H1 (cell line): Measurements from ENCODE around the gene ZNF830.

Experiments used
- CBX5 ChIP-seq: fragments of 300-800, 300-1000 bp; sonication (generic); IDR thresholded peaks from 2 replicates; pipeline ENCODE4 v1.7.1; 2016; ENCODE audit warnings: antibody characterized with exemption, low read length, low read depth
- CBX8 ChIP-seq: fragments of 300-800, 300-1000 bp; sonication (generic); IDR thresholded peaks from 2 replicates; pipeline ENCODE4 v1.7.1; 2016; ENCODE audit warnings: low read depth, low read length, borderline replicate concordance
- CEBPB ChIP-seq: IDR thresholded peaks from 2 replicates; pipeline ENCODE4 v1.6.1; 2012; ENCODE audit warnings: low read depth, low read length
- EZH2 ChIP-seq: fragments of 200-600 bp; sonication (generic); IDR thresholded peaks from 2 replicates; pipeline ENCODE4 v1.7.1; 2012; ENCODE audit warnings: low read depth, mild to moderate bottlenecking, moderate library complexity, low read length, inconsistent platforms; ENCODE audit not compliant: severe bottlenecking
- FOSL1 ChIP-seq: IDR thresholded peaks from 2 replicates; pipeline ENCODE4 v1.6.1; 2011; ENCODE audit warnings: mild to moderate bottlenecking, low read depth, low read length, moderate library complexity; ENCODE audit not compliant: insufficient read depth
- JUND ChIP-seq: IDR thresholded peaks from 2 replicates; pipeline ENCODE4 v1.6.1; 2011; ENCODE audit warnings: mild to moderate bottlenecking, improper control_type of control experiment, low read length
- POLR2A ChIP-seq, 2 experiments: IDR thresholded peaks; 1 replicate in 1 of 2; 2 replicates in 1 of 2; pipeline ENCODE4 v1.6.1; 2011; ENCODE audit warnings: low read depth in 2 of 2, low read length in 2 of 2, mild to moderate bottlenecking in 2 of 2; ENCODE audit errors: control extremely low read depth in 1 of 2
- SRF ChIP-seq: IDR thresholded peaks from 2 replicates; pipeline ENCODE4 v1.6.1; 2011; ENCODE audit warnings: mild to moderate bottlenecking, low read depth, low read length, moderate library complexity
- TCF12 ChIP-seq: IDR thresholded peaks from 2 replicates; pipeline ENCODE4 v1.6.1; 2011; ENCODE audit warnings: low read depth, mild to moderate bottlenecking, low read length
- TF ChIP-seq, protein P1 (sequence below), 3 experiments: IDR thresholded peaks; 1 replicate in 2 of 3; 2 replicates in 1 of 3; pipeline versions ENCODE4 v1.5.1 to v1.6.1; 2011; ENCODE audit warnings: low read length in 3 of 3, mild to moderate bottlenecking in 3 of 3, inconsistent platforms in 2 of 3, low read depth in 1 of 3, moderate library complexity in 1 of 3; ENCODE audit not compliant: insufficient read depth in 1 of 3; ENCODE audit errors: control extremely low read depth in 1 of 3
- TF ChIP-seq, protein P2 (sequence below): IDR thresholded peaks from 2 replicates; pipeline ENCODE4 v1.6.1; 2011; ENCODE audit warnings: low read length, improper control_type of control experiment
- TF ChIP-seq, protein P3 (sequence below): IDR thresholded peaks from 2 replicates; pipeline ENCODE4 v1.6.1; 2011; ENCODE audit warnings: low read depth, mild to moderate bottlenecking, low read length; ENCODE audit not compliant: insufficient read depth

DNA sequence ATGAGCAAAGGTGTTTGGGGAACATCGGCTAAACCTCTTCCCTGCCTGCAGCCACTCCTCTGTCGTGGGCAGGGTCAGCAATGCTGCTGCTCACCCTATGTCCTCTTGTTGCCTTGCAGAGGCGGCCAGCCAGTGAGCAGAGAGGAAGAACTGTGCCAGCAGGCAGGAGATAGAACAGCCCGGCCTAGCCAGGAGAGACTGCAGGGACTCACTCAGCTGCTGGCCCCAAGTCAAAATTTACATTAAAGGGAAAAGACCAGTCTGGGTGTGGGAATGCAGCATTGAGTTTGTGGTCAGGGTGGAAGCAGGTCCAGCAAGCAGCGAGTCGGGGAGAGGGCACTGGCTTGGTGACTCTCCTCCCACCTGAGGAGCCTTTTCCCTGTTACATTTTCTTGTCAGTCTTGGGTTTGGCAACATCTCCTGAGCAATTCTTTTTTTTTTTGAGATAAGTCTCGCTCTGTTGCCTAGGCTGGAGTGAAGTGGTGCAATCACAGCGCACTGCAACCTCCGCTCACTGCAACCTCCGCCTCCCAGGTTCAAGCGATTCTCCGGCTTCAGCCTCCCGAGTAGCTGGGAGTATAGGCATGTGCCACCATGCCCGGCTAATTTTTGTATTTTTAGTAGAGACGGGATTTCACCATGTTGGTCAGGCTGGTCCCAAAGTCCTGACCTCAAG, 41.7 kb downstream of the ZNF830 start:
- TF ChIP-seq CEBPB: no peak
- TF ChIP-seq, protein P1, sequence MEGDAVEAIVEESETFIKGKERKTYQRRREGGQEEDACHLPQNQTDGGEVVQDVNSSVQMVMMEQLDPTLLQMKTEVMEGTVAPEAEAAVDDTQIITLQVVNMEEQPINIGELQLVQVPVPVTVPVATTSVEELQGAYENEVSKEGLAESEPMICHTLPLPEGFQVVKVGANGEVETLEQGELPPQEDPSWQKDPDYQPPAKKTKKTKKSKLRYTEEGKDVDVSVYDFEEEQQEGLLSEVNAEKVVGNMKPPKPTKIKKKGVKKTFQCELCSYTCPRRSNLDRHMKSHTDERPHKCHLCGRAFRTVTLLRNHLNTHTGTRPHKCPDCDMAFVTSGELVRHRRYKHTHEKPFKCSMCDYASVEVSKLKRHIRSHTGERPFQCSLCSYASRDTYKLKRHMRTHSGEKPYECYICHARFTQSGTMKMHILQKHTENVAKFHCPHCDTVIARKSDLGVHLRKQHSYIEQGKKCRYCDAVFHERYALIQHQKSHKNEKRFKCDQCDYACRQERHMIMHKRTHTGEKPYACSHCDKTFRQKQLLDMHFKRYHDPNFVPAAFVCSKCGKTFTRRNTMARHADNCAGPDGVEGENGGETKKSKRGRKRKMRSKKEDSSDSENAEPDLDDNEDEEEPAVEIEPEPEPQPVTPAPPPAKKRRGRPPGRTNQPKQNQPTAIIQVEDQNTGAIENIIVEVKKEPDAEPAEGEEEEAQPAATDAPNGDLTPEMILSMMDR (IDR thresholded peaks at IDR 0.05; ENCODE audit: control extremely low read depth in 1 of 3, insufficient read depth in 1 of 3, low read depth in 1 of 3, low read length in 3 of 3): no peak
- no peak for TF ChIP-seq FOSL1
- no peak for TF ChIP-seq CBX5
- TF ChIP-seq, protein P2, sequence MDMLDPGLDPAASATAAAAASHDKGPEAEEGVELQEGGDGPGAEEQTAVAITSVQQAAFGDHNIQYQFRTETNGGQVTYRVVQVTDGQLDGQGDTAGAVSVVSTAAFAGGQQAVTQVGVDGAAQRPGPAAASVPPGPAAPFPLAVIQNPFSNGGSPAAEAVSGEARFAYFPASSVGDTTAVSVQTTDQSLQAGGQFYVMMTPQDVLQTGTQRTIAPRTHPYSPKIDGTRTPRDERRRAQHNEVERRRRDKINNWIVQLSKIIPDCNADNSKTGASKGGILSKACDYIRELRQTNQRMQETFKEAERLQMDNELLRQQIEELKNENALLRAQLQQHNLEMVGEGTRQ: no peak
- no peak for TF ChIP-seq JUND
- TF ChIP-seq POLR2A (IDR thresholded peaks at IDR 0.05; ENCODE audit: control extremely low read depth in 1 of 2, low read depth in 2 of 2, low read length in 2 of 2): no peak
- TF ChIP-seq, protein P3, sequence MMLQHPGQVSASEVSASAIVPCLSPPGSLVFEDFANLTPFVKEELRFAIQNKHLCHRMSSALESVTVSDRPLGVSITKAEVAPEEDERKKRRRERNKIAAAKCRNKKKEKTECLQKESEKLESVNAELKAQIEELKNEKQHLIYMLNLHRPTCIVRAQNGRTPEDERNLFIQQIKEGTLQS: no peak
- no peak for TF ChIP-seq EZH2
- no peak for TF ChIP-seq CBX8
- TF ChIP-seq SRF: no peak
- TF ChIP-seq TCF12: no peak
